Trophoblast cell (in vitro differentiated cells and primary cell): ENCODE results near the gene ADAMTS3.

ENCODE experiments used
- DNase-seq, 2 donors: peaks; one replicate each; pipeline ENCODE4 v3.0.0-alpha.2; 2016
- H2AFZ ChIP-seq: 2 replicates; pipeline ENCODE4 v1.6.1; 2013; ENCODE audit warnings: low read length, moderate library complexity, mild to moderate bottlenecking; ENCODE audit not compliant: insufficient read depth, poor library complexity
- H2AK5ac ChIP-seq: 2 replicates; pipeline ENCODE4 v1.6.1; 2013; ENCODE audit warnings: mild to moderate bottlenecking, low read length
- H2BK120ac ChIP-seq: 2 replicates; pipeline ENCODE4 v1.6.1; 2013; ENCODE audit warnings: low read length, mild to moderate bottlenecking, moderate library complexity; ENCODE audit not compliant: insufficient read depth, poor library complexity
- H2BK12ac ChIP-seq: 2 replicates; pipeline ENCODE4 v1.6.1; 2013; ENCODE audit warnings: mild to moderate bottlenecking, low read length, moderate library complexity
- H2BK5ac ChIP-seq: 2 replicates; pipeline ENCODE4 v1.6.1; 2013; ENCODE audit warnings: low read length, low read depth, moderate library complexity, mild to moderate bottlenecking; ENCODE audit not compliant: poor library complexity
- H3K14ac ChIP-seq: 2 replicates; pipeline ENCODE4 v1.6.1; 2013; ENCODE audit warnings: mild to moderate bottlenecking, low read length
- H3K18ac ChIP-seq: 2 replicates; pipeline ENCODE4 v1.6.1; 2013; ENCODE audit warnings: mild to moderate bottlenecking, low read length
- H3K23ac ChIP-seq: 2 replicates; pipeline ENCODE4 v1.6.1; 2013; ENCODE audit warnings: low read length
- H3K27ac ChIP-seq: 2 replicates; pipeline ENCODE4 v1.5.1; 2013; ENCODE audit warnings: low read depth, mild to moderate bottlenecking, inconsistent platforms, low read length, moderate library complexity
- H3K27me3 ChIP-seq: 2 replicates; pipeline ENCODE4 v1.6.1; 2013; ENCODE audit warnings: inconsistent platforms, mild to moderate bottlenecking, low read length, moderate library complexity; ENCODE audit not compliant: insufficient read depth
- H3K36me3 ChIP-seq, 2 experiments: 1 replicate in 1 of 2; 2 replicates in 1 of 2; pipeline ENCODE4 v1.6.1; 2013; ENCODE audit warnings: low read length in 2 of 2, mild to moderate bottlenecking in 2 of 2, moderate library complexity in 1 of 2; ENCODE audit not compliant: insufficient read depth in 2 of 2, control insufficient read depth in 1 of 2
- H3K4ac ChIP-seq: 2 replicates; pipeline ENCODE4 v1.6.1; 2013; ENCODE audit warnings: low read depth, mild to moderate bottlenecking, low read length, moderate library complexity
- H3K4me1 ChIP-seq, 2 experiments: 1 replicate in 1 of 2; 2 replicates in 1 of 2; pipeline ENCODE4 v1.6.1; 2013; ENCODE audit warnings: low read length in 2 of 2, mild to moderate bottlenecking in 2 of 2, moderate library complexity in 1 of 2; ENCODE audit not compliant: insufficient read depth in 2 of 2, control insufficient read depth in 1 of 2
- H3K4me2 ChIP-seq: 2 replicates; pipeline ENCODE4 v1.6.1; 2013; ENCODE audit warnings: inconsistent platforms, mild to moderate bottlenecking, low read length, moderate library complexity
- H3K4me3 ChIP-seq: 2 replicates; pipeline ENCODE4 v1.5.1; 2013; ENCODE audit warnings: mild to moderate bottlenecking, low read depth, low read length, inconsistent platforms
- H3K79me1 ChIP-seq: one replicate; pipeline ENCODE4 v1.6.1; 2013; ENCODE audit warnings: low read length
- H3K79me2 ChIP-seq: 2 replicates; pipeline ENCODE4 v1.6.1; 2013; ENCODE audit warnings: low read length, mild to moderate bottlenecking; ENCODE audit not compliant: control insufficient read depth, insufficient read depth, poor library complexity
- H3K9ac ChIP-seq: 2 replicates; pipeline ENCODE4 v1.6.1; 2013; ENCODE audit warnings: mild to moderate bottlenecking, low read length
- H3K9me3 ChIP-seq: 2 replicates; pipeline ENCODE4 v1.6.1; 2013; ENCODE audit warnings: low read depth, mild to moderate bottlenecking, control low read depth, inconsistent platforms, low read length; ENCODE audit not compliant: insufficient read depth
- H4K12ac ChIP-seq: 2 replicates; pipeline ENCODE4 v1.6.1; 2013; ENCODE audit warnings: low read depth, mild to moderate bottlenecking, low read length, moderate library complexity
- H4K8ac ChIP-seq: 2 replicates; pipeline ENCODE4 v1.6.1; 2013; ENCODE audit warnings: low read depth, mild to moderate bottlenecking, low read length, moderate library complexity
- H4K91ac ChIP-seq: one replicate; pipeline ENCODE4 v1.6.1; 2013; ENCODE audit warnings: low read depth, mild to moderate bottlenecking, low read length, moderate library complexity
- WGBS: extraction: QIAGEN DNeasy Blood & Tissue Kit; methylation state at CpG from one replicate; pipeline ENCODE4 v1.1.7; 2013; ENCODE audit warnings: missing lambda C conversion rate; ENCODE audit not compliant: insufficient read length, insufficient coverage; ENCODE audit errors: extremely low coverage; 5-methylcytosine and 5-hydroxymethylcytosine counted together

ADAMTS3 gene

GRCh38 chr4:72507860-72508419, 61.1 kb downstream of the ADAMTS3 start:
- Histone ChIP-seq H2AK5ac (no peak overlapping the region), H3K4me3 (no peak overlapping the region), H4K8ac (no peak overlapping the region), H3K14ac (no peak overlapping the region), H3K4ac (no peak overlapping the region), H3K9ac (no peak overlapping the region), H3K27me3 (no peaks in the 10 kb centered on the region), H3K79me2 (no peaks in the 10 kb centered on the region), H2BK120ac (no peak overlapping the region), H3K9me3 (no peaks in the 10 kb centered on the region), H2AFZ (no peak overlapping the region), H3K79me1 (no peaks in the 10 kb centered on the region), H3K27ac (no peak overlapping the region), H3K4me1 (peaks cover 0 to 3% of the 10 kb centered on the region in 2 experiments), H3K18ac (no peak overlapping the region), H4K91ac (no peak overlapping the region), H3K4me2 (no peak overlapping the region), H3K23ac (no peak overlapping the region), H3K36me3 (no peaks in the 10 kb centered on the region), H2BK5ac (no peak overlapping the region), H2BK12ac (no peak overlapping the region), H4K12ac (no peak overlapping the region)
- no peak for DNase-seq
- WGBS, result no CpG with 5 or more reads among the region's 1 CpG

- Histone ChIP-seq H3K27ac (no peak overlapping the region), H2AK5ac (no peak overlapping the region), H2AFZ (no peak overlapping the region), H4K8ac (no peak overlapping the region), H3K4me2 (no peak overlapping the region), H3K14ac (no peak overlapping the region), H3K4ac (no peak overlapping the region), H3K9ac (no peak overlapping the region), H2BK5ac (no peak overlapping the region), H3K79me1 (no peaks in the 10 kb centered on the region), H2BK120ac (no peak overlapping the region), H3K4me3 (no peak overlapping the region), H4K12ac (no peak overlapping the region), H4K91ac (no peak overlapping the region), H3K4me1 (peaks cover 0 to 3% of the 10 kb centered on the region in 2 experiments), H3K23ac (no peak overlapping the region), H3K27me3 (no peaks in the 10 kb centered on the region), H3K79me2 (no peaks in the 10 kb centered on the region), H3K9me3 (no peaks in the 10 kb centered on the region), H2BK12ac (no peak overlapping the region), H3K18ac (no peak overlapping the region), H3K36me3 (no peaks in the 10 kb centered on the region)
- DNase-seq, result no peak
- no CpG with 5 or more reads among the region's 2 CpGs for WGBS
These were observed 61.9 kb downstream of the ADAMTS3 start for GRCh38 chr4:72507167-72507566.

GRCh38 chr4:72505314-72505744, 63.7 kb downstream of the ADAMTS3 start:
- H3K79me2 ChIP-seq, result no peaks in the 10 kb centered on the region
- no peak overlapping the region for H2BK12ac ChIP-seq
- H3K4me1 ChIP-seq, result peaks cover 0 to 3% of the 10 kb centered on the region in 2 experiments
- no peak overlapping the region for H4K12ac ChIP-seq
- no peak overlapping the region for H2BK120ac ChIP-seq
- no peak overlapping the region for H3K27ac ChIP-seq
- no peak overlapping the region for H2AFZ ChIP-seq
- H2AK5ac ChIP-seq, result no peak overlapping the region
- H3K14ac ChIP-seq, result no peak overlapping the region
- H3K9me3 ChIP-seq, result no peaks in the 10 kb centered on the region
- no peaks in the 10 kb centered on the region for H3K79me1 ChIP-seq
- H3K36me3 ChIP-seq, result no peaks in the 10 kb centered on the region
- no peak overlapping the region for H3K4ac ChIP-seq
- H3K4me2 ChIP-seq, result no peak overlapping the region
- no peaks in the 10 kb centered on the region for H3K27me3 ChIP-seq
- H3K4me3 ChIP-seq, result no peak overlapping the region
- no peak overlapping the region for H4K8ac ChIP-seq
- H3K18ac ChIP-seq, result no peak overlapping the region
- H2BK5ac ChIP-seq, result no peak overlapping the region
- no peak overlapping the region for H3K9ac ChIP-seq
- no peak overlapping the region for H4K91ac ChIP-seq
- WGBS, result no CpG with 5 or more reads among the region's 3 CpGs
- DNase-seq, result peak; percentile 40 to 73
- no peak overlapping the region for H3K23ac ChIP-seq

GRCh38 chr4:72500214-72500613, 68.8 kb downstream of the ADAMTS3 start:
- no peak for DNase-seq
- Histone ChIP-seq H3K9me3 (no peaks in the 10 kb centered on the region), H2BK120ac (no peak overlapping the region), H3K4me3 (no peak overlapping the region), H3K79me1 (no peaks in the 10 kb centered on the region), H3K4me1 (no peaks in the 10 kb centered on the region), H3K27ac (no peak overlapping the region), H3K18ac (no peak overlapping the region), H2BK5ac (no peak overlapping the region), H3K27me3 (no peaks in the 10 kb centered on the region), H2AFZ (no peak overlapping the region), H3K4me2 (no peak overlapping the region), H3K79me2 (no peaks in the 10 kb centered on the region), H2AK5ac (no peak overlapping the region), H4K91ac (no peak overlapping the region), H4K8ac (no peak overlapping the region), H3K23ac (no peak overlapping the region), H3K14ac (no peak overlapping the region), H4K12ac (no peak overlapping the region), H3K36me3 (no peaks in the 10 kb centered on the region), H3K4ac (no peak overlapping the region), H3K9ac (no peak overlapping the region), H2BK12ac (no peak overlapping the region)
- no CpG with 5 or more reads among the region's 2 CpGs for WGBS
